Measurements from ENCODE around the gene HOXD9.

HOXD9 gene

GRCh38 chr2:176140513-176141317, 18.2 kb downstream of the HOXD9 start:
- peak; percentile 61 for DNase-seq

- DNase-seq: no peak
Observed at GRCh38 chr2:176142281-176142680, 19.8 kb downstream of the HOXD9 start.

GRCh38 chr2:176145085-176145969, 22.8 kb downstream of the HOXD9 start:
- no peak for DNase-seq

GRCh38 chr2:176146101-176146500, 23.6 kb downstream of the HOXD9 start:
- no peak for DNase-seq

- DNase-seq: no peak
Observed at GRCh38 chr2:176146645-176147044, 24.1 kb downstream of the HOXD9 start.

- no peak for DNase-seq
Observed at GRCh38 chr2:176147210-176147799, 24.8 kb downstream of the HOXD9 start.

- DNase-seq: no peak
Observed at GRCh38 chr2:176147800-176148496, 25.4 kb downstream of the HOXD9 start.

- DNase-seq: no peak
Observed at GRCh38 chr2:176148751-176149421, 26.4 kb downstream of the HOXD9 start.

- no peak for DNase-seq
Observed at GRCh38 chr2:176149481-176149938, 27.0 kb downstream of the HOXD9 start.

GRCh38 chr2:176149939-176150583, 27.5 kb downstream of the HOXD9 start:
- DNase-seq: no peak

- no peak for DNase-seq
Observed at GRCh38 chr2:176150584-176151441, 28.3 kb downstream of the HOXD9 start.

- DNase-seq: no peak
Observed at GRCh38 chr2:176151442-176152287, 29.1 kb downstream of the HOXD9 start, which contains the start of gene HOXD4. Gene HOXD4 (plus strand): TSS chr2:176151550. CDS start chr2:176151634, 84 bp downstream.

GRCh38 chr2:176152350-176153181, 30.0 kb downstream of the HOXD9 start:
- DNase-seq: no peak

GRCh38 chr2:176154576-176155252, 32.2 kb downstream of the HOXD9 start:
- no peak for DNase-seq

GRCh38 chr2:176155356-176156044, 33.0 kb downstream of the HOXD9 start:
- DNase-seq: no peak

- DNase-seq: no peak
Observed at GRCh38 chr2:176156301-176156806, 33.8 kb downstream of the HOXD9 start.

Measured in CD4-positive, alpha-beta T cell treated with Interleukin-17A for 1 hour (primary cell).